ENCODE measurements around the gene ROR2. TPM values are rescaled to one million over a fixed set of nuclear protein-coding genes. Genes with fewer than 3 reads are reported as not detected.

Gene ROR2
- total and polyA plus RNA-seq, 2 of the 13 experiments (the other 11 are each of a cell fraction or from before 2014, with no cell fraction given), result not detected

DNA sequence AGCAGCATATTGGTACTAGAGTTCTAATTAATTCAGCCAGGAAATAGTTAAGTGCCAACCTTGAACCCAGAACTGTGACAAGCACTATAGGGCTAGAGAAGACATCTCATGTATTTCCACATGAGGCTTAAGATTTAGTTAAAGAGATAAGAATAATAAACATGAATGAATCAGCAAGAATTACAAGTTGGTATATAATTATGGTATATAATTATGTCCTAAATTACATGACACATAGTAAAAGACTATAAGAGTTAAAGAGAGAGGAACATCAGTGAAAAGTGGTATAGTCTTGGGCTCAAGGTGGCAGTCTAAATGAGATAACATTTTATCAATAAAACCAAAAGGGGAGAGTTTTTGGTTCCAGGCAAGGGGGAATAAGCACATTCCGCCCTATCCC lies 303.3 kb downstream of the ROR2 start:
- Histone ChIP-seq H3K9ac (ENCODE audit: insufficient read depth, low read depth, low read length) (no peak overlapping the region), H3K4me3 (replicated peaks in 1 of 3; ENCODE audit: insufficient read depth in 1 of 3, low read depth in 2 of 3, low read length in 3 of 3) (no peak overlapping the region), H3K79me2 (ENCODE audit: insufficient read depth, low read length) (no peaks in the 10 kb centered on the region), H3K27ac (ENCODE audit: extremely low read length, insufficient read depth, low read length) (no peak overlapping the region), H2AFZ (ENCODE audit: low read length) (no peak overlapping the region), H3K27me3 (ENCODE audit: control insufficient read depth in 1 of 2, insufficient read depth in 2 of 2, low read length in 2 of 2) (peaks cover 0 to 3% of the 10 kb centered on the region in 2 experiments; a peak in 2 of 5 replicates), H4K20me1 (ENCODE audit: insufficient read depth, low read length) (no peaks in the 10 kb centered on the region), H3K36me3 (replicated peaks in 1 of 2; ENCODE audit: control insufficient read depth in 1 of 2, insufficient read depth in 2 of 2, low read length in 2 of 2) (no peaks in the 10 kb centered on the region), H3K4me2 (ENCODE audit: low read depth, low read length) (no peak overlapping the region), H3K4me1 (ENCODE audit: insufficient read depth, low read length) (no peaks in the 10 kb centered on the region), H3K9me3 (ENCODE audit: low read length) (no peaks in the 10 kb centered on the region)
- DNase-seq (ENCODE audit: low spot score), result no peak
- in situ Hi-C loops (cut with HindIII; ENCODE audit: extremely low pct_ligation_motif_present, low pct_unique_long_range_greater_than_20kb), result no loop called here
- 17% methylated on average over 1 of the region's 1 CpG for whole genome bisulfite sequencing (ENCODE audit: low lambda C conversion rate)
- ATAC-seq, result no peak
- no TSS peak for BruUV-seq (replicated peaks)
- intact Hi-C loops (cut with micrococcal nuclease; ENCODE audit: unreplicated experiment), result no loop called here
- ChIA-PET POLR2A (no interaction called here), CTCF (ENCODE audit: low intra/inter-chr PET ratio, low total read pairs) (no interaction called here)
- no peak for FAIRE-seq
- TF ChIP-seq, protein P1, sequence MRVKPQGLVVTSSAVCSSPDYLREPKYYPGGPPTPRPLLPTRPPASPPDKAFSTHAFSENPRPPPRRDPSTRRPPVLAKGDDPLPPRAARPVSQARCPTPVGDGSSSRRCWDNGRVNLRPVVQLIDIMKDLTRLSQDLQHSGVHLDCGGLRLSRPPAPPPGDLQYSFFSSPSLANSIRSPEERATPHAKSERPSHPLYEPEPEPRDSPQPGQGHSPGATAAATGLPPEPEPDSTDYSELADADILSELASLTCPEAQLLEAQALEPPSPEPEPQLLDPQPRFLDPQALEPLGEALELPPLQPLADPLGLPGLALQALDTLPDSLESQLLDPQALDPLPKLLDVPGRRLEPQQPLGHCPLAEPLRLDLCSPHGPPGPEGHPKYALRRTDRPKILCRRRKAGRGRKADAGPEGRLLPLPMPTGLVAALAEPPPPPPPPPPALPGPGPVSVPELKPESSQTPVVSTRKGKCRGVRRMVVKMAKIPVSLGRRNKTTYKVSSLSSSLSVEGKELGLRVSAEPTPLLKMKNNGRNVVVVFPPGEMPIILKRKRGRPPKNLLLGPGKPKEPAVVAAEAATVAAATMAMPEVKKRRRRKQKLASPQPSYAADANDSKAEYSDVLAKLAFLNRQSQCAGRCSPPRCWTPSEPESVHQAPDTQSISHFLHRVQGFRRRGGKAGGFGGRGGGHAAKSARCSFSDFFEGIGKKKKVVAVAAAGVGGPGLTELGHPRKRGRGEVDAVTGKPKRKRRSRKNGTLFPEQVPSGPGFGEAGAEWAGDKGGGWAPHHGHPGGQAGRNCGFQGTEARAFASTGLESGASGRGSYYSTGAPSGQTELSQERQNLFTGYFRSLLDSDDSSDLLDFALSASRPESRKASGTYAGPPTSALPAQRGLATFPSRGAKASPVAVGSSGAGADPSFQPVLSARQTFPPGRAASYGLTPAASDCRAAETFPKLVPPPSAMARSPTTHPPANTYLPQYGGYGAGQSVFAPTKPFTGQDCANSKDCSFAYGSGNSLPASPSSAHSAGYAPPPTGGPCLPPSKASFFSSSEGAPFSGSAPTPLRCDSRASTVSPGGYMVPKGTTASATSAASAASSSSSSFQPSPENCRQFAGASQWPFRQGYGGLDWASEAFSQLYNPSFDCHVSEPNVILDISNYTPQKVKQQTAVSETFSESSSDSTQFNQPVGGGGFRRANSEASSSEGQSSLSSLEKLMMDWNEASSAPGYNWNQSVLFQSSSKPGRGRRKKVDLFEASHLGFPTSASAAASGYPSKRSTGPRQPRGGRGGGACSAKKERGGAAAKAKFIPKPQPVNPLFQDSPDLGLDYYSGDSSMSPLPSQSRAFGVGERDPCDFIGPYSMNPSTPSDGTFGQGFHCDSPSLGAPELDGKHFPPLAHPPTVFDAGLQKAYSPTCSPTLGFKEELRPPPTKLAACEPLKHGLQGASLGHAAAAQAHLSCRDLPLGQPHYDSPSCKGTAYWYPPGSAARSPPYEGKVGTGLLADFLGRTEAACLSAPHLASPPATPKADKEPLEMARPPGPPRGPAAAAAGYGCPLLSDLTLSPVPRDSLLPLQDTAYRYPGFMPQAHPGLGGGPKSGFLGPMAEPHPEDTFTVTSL (CRISPR knock-in tag; IDR thresholded peaks at IDR 0.05; ENCODE audit: borderline replicate concordance), result no peak
- TF ChIP-seq, protein P2, sequence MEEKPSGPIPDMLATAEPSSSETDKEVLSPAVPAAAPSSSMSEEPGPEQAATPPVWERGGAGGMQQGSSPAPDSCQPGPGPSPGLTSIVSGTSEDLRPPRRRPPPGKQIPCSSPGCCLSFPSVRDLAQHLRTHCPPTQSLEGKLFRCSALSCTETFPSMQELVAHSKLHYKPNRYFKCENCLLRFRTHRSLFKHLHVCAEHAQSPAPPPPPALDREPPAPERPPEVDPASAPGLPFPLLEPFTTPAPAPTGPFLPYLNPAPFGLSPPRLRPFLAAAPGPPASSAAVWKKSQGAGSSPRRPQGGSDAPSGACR (CRISPR knock-in tag; IDR thresholded peaks at IDR 0.05), result no peak
- no peak for TF ChIP-seq AHR (CRISPR knock-in tag; IDR thresholded peaks at IDR 0.05)
- no peak for TF ChIP-seq ZNF652 (CRISPR knock-in tag; IDR thresholded peaks at IDR 0.05; ENCODE audit: borderline replicate concordance, low read depth)
- TF ChIP-seq KLF13 (CRISPR knock-in tag; IDR thresholded peaks at IDR 0.05), result no peak
- TF ChIP-seq PTBP1 (IDR thresholded peaks at IDR 0.05; ENCODE audit: low read depth, low read length, poor library complexity, severe bottlenecking), result no peak
- TF ChIP-seq TCF12 (IDR thresholded peaks at IDR 0.05), result no peak
- no peak for TF ChIP-seq TCF12 (CRISPR knock-in tag; IDR thresholded peaks at IDR 0.05)
- TF ChIP-seq, protein P3, sequence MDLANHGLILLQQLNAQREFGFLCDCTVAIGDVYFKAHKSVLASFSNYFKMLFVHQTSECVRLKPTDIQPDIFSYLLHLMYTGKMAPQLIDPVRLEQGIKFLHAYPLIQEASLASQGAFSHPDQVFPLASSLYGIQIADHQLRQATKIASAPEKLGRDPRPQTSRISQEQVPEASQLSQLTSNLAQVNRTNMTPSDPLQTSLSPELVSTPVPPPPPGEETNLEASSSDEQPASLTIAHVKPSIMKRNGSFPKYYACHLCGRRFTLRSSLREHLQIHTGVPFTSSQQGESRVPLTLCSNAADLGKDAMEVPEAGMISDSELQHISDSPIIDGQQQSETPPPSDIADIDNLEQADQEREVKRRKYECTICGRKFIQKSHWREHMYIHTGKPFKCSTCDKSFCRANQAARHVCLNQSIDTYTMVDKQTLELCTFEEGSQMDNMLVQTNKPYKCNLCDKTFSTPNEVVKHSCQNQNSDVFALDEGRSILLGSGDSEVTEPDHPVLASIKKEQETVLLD (CRISPR knock-in tag; IDR thresholded peaks at IDR 0.05; ENCODE audit: low read depth), result no peak
- TF ChIP-seq, protein P4, sequence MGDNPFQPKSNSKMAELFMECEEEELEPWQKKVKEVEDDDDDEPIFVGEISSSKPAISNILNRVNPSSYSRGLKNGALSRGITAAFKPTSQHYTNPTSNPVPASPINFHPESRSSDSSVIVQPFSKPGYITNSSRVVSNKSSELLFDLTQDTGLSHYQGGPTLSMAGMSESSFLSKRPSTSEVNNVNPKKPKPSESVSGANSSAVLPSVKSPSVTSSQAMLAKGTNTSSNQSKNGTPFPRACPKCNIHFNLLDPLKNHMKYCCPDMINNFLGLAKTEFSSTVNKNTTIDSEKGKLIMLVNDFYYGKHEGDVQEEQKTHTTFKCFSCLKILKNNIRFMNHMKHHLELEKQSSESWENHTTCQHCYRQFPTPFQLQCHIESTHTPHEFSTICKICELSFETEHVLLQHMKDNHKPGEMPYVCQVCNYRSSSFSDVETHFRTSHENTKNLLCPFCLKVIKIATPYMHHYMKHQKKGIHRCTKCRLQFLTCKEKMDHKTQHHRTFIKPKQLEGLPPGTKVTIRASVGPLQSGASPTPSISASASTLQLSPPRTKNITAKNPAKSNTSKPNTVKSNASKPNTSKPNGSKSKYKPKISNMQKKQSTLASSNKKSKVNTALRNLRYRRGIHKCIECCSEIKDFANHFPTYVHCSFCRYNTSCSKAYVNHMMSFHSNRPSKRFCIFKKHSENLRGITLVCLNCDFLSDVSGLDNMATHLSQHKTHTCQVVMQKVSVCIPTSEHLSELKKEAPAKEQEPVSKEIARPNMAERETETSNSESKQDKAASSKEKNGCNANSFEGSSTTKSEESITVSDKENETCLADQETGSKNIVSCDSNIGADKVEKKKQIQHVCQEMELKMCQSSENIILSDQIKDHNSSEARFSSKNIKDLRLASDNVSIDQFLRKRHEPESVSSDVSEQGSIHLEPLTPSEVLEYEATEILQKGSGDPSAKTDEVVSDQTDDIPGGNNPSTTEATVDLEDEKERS (CRISPR knock-in tag; IDR thresholded peaks at IDR 0.05), result no peak
- TF ChIP-seq, protein P5, sequence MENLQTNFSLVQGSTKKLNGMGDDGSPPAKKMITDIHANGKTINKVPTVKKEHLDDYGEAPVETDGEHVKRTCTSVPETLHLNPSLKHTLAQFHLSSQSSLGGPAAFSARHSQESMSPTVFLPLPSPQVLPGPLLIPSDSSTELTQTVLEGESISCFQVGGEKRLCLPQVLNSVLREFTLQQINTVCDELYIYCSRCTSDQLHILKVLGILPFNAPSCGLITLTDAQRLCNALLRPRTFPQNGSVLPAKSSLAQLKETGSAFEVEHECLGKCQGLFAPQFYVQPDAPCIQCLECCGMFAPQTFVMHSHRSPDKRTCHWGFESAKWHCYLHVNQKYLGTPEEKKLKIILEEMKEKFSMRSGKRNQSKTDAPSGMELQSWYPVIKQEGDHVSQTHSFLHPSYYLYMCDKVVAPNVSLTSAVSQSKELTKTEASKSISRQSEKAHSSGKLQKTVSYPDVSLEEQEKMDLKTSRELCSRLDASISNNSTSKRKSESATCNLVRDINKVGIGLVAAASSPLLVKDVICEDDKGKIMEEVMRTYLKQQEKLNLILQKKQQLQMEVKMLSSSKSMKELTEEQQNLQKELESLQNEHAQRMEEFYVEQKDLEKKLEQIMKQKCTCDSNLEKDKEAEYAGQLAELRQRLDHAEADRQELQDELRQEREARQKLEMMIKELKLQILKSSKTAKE (CRISPR knock-in tag; IDR thresholded peaks at IDR 0.05; ENCODE audit: borderline replicate concordance), result no peak
- TF ChIP-seq RORA (CRISPR knock-in tag; IDR thresholded peaks at IDR 0.05), result no peak
